ENCODE data around the gene ALDH2.

ALDH2 gene

DNA sequence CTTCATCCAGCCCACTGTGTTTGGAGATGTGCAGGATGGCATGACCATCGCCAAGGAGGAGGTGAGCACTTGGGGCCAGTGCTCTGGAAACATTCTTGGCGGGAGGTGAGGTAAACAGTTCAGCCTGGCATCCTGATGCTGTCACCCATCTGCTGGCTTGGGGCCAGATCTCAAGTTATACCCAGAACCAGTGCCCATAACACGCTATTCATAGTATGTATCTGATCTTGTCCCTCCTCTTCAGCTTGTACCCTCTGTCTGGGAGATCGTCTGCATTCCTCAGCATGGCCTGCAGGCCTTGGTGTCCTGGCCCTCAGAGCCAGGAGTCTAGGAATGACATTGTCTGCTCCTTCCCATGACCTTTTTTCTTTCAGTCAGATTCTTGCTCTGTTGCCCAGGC lies 31.4 kb downstream of the ALDH2 start:
- Histone ChIP-seq H4K8ac (ENCODE audit: low read depth, low read length) (no peak overlapping the region), H3K27me3 (ENCODE audit: insufficient read depth, low read length, poor library complexity) (no peaks in the 10 kb centered on the region), H3K27ac (ENCODE audit: low read depth, low read length) (no peak overlapping the region), H2BK5ac (ENCODE audit: low read length) (no peak overlapping the region), H3K9ac (ENCODE audit: low read length) (no peak overlapping the region), H3K4me1 (ENCODE audit: control insufficient read depth, low read depth, low read length) (no peaks in the 10 kb centered on the region), H2AK5ac (ENCODE audit: low read length) (no peak overlapping the region), H3K79me2 (ENCODE audit: control insufficient read depth, insufficient read depth, low read length) (no peaks in the 10 kb centered on the region), H4K5ac (ENCODE audit: low read length) (no peak overlapping the region), H3K4me2 (ENCODE audit: low read length) (no peak overlapping the region), H2BK15ac (replicated peaks; ENCODE audit: low read depth) (no peak overlapping the region), H3K4ac (ENCODE audit: low read depth, low read length) (no peak overlapping the region), H2BK120ac (ENCODE audit: low read depth, low read length) (no peak overlapping the region), H3K23ac (ENCODE audit: low read length) (no peak overlapping the region), H3K4me3 (ENCODE audit: low read length) (no peak overlapping the region), H3K79me1 (ENCODE audit: low read length) (no peaks in the 10 kb centered on the region), H3K56ac (ENCODE audit: low read length) (no peak overlapping the region), H3K18ac (ENCODE audit: low read length) (no peak overlapping the region), H3K36me3 (ENCODE audit: control insufficient read depth, insufficient read depth, low read length) (peaks cover 8% of the 10 kb centered on the region)
- no CpG with 5 or more reads among the region's 4 CpGs for WGBS (ENCODE audit: extremely low coverage, insufficient coverage, low lambda C conversion rate)
- DNase-seq = no peak

DNA sequence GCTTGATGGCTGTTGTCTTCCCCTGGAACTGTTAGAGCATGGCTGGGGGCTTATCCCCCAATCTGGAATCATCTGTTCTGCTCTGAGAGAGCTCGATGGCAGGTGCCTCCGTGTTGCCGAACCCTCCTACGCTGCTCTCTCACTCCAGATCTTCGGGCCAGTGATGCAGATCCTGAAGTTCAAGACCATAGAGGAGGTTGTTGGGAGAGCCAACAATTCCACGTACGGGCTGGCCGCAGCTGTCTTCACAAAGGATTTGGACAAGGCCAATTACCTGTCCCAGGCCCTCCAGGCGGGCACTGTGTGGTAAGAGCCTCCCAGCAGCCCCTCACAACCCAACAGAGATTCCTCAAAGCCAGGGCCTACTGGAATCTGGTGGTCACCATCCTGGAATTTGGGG lies 33.0 kb downstream of the ALDH2 start:
- WGBS (ENCODE audit: extremely low coverage, insufficient coverage, low lambda C conversion rate) = no CpG with 5 or more reads among the region's 9 CpGs
- no peak overlapping the region for H2BK120ac ChIP-seq (ENCODE audit: low read depth, low read length)
- DNase-seq = no peak

DNA sequence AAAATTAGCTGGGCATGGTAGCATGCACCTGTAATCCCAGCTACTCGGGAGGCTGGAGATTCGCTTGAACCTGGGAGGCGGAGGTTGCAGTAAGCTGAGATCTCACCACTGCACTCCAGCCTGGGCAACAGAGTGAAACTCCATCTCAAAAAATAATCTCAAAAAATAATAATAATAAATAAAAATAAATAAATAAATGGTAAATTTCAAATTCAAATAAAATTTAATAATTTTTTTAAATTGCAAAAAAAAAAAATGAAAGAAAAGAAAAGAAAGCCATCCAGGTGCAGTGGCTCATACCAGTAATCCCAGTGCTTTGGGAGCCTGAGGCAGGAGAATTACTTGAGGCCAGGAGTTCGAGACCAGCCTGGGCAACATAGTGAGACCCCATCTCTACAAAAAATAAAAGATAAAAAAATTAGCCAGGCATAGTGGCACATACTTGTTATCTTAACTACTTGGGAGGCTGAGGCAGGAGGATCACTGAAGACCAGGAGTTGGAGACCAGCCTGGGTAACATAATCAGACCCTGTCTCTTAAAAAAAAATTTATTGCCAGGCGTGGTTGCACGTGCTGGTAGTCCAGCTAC lies 36.4 kb downstream of the ALDH2 start:
- no peak for DNase-seq
- no peak overlapping the region for H3K4ac ChIP-seq (ENCODE audit: low read depth, low read length)
- no peak overlapping the region for H3K23ac ChIP-seq (ENCODE audit: low read length)
- no peak overlapping the region for H3K9ac ChIP-seq (ENCODE audit: low read length)
- no peak overlapping the region for H2AK5ac ChIP-seq (ENCODE audit: low read length)
- no peak overlapping the region for H3K56ac ChIP-seq (ENCODE audit: low read length)
- no peak overlapping the region for H3K27ac ChIP-seq (ENCODE audit: low read depth, low read length)
- H3K36me3 ChIP-seq (ENCODE audit: control insufficient read depth, insufficient read depth, low read length) = peaks cover 6% of the 10 kb centered on the region
- H2BK120ac ChIP-seq (ENCODE audit: low read depth, low read length) = no peak overlapping the region
- H2BK5ac ChIP-seq (ENCODE audit: low read length) = no peak overlapping the region
- H3K79me2 ChIP-seq (ENCODE audit: control insufficient read depth, insufficient read depth, low read length) = no peaks in the 10 kb centered on the region
- H3K4me3 ChIP-seq (ENCODE audit: low read length) = no peak overlapping the region
- WGBS (ENCODE audit: extremely low coverage, insufficient coverage, low lambda C conversion rate) = no CpG with 5 or more reads among the region's 6 CpGs
- no peak overlapping the region for H4K5ac ChIP-seq (ENCODE audit: low read length)
- no peaks in the 10 kb centered on the region for H3K27me3 ChIP-seq (ENCODE audit: insufficient read depth, low read length, poor library complexity)
- no peaks in the 10 kb centered on the region for H3K4me1 ChIP-seq (ENCODE audit: control insufficient read depth, low read depth, low read length)
- no peak overlapping the region for H4K8ac ChIP-seq (ENCODE audit: low read depth, low read length)
- H3K18ac ChIP-seq (ENCODE audit: low read length) = no peak overlapping the region
- no peaks in the 10 kb centered on the region for H3K79me1 ChIP-seq (ENCODE audit: low read length)
- no peak overlapping the region for H2BK15ac ChIP-seq (replicated peaks; ENCODE audit: low read depth)
- no peak overlapping the region for H3K4me2 ChIP-seq (ENCODE audit: low read length)

More for the DNA sequence above, 33.0 kb downstream of the ALDH2 start:
- Histone ChIP-seq H3K4me2 (ENCODE audit: low read length) (no peak overlapping the region), H3K56ac (ENCODE audit: low read length) (no peak overlapping the region), H3K4me3 (ENCODE audit: low read length) (no peak overlapping the region), H3K4ac (ENCODE audit: low read depth, low read length) (no peak overlapping the region), H3K79me1 (ENCODE audit: low read length) (no peaks in the 10 kb centered on the region), H2AK5ac (ENCODE audit: low read length) (no peak overlapping the region), H3K23ac (ENCODE audit: low read length) (no peak overlapping the region), H4K8ac (ENCODE audit: low read depth, low read length) (no peak overlapping the region), H3K4me1 (ENCODE audit: control insufficient read depth, low read depth, low read length) (no peaks in the 10 kb centered on the region), H2BK5ac (ENCODE audit: low read length) (no peak overlapping the region), H4K5ac (ENCODE audit: low read length) (no peak overlapping the region), H3K9ac (ENCODE audit: low read length) (no peak overlapping the region), H3K27me3 (ENCODE audit: insufficient read depth, low read length, poor library complexity) (no peaks in the 10 kb centered on the region), H3K79me2 (ENCODE audit: control insufficient read depth, insufficient read depth, low read length) (no peaks in the 10 kb centered on the region), H3K27ac (ENCODE audit: low read depth, low read length) (no peak overlapping the region), H2BK15ac (replicated peaks; ENCODE audit: low read depth) (no peak overlapping the region), H3K36me3 (ENCODE audit: control insufficient read depth, insufficient read depth, low read length) (peaks cover 8% of the 10 kb centered on the region), H3K18ac (ENCODE audit: low read length) (no peak overlapping the region)

DNA sequence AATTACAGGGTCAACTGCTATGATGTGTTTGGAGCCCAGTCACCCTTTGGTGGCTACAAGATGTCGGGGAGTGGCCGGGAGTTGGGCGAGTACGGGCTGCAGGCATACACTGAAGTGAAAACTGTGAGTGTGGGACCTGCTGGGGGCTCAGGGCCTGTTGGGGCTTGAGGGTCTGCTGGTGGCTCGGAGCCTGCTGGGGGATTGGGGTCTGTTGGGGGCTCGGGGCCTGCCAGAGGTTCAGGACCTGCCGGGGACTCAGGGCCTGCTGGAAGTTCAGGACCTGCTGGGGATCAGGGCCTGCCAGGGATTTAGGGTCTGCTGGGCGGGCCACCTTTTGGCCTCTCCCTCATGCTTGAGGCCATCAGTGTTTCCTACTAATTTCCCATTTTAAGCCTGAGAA lies 37.1 kb downstream of the ALDH2 start:
- Histone ChIP-seq H3K9ac (ENCODE audit: low read length) (no peak overlapping the region), H4K5ac (ENCODE audit: low read length) (no peak overlapping the region), H3K36me3 (ENCODE audit: control insufficient read depth, insufficient read depth, low read length) (peaks cover 4% of the 10 kb centered on the region), H2BK5ac (ENCODE audit: low read length) (no peak overlapping the region), H3K56ac (ENCODE audit: low read length) (no peak overlapping the region), H3K4ac (ENCODE audit: low read depth, low read length) (no peak overlapping the region), H3K23ac (ENCODE audit: low read length) (no peak overlapping the region), H2BK15ac (replicated peaks; ENCODE audit: low read depth) (no peak overlapping the region), H3K18ac (ENCODE audit: low read length) (no peak overlapping the region), H3K79me2 (ENCODE audit: control insufficient read depth, insufficient read depth, low read length) (no peaks in the 10 kb centered on the region), H3K79me1 (ENCODE audit: low read length) (no peaks in the 10 kb centered on the region), H2AK5ac (ENCODE audit: low read length) (no peak overlapping the region), H3K4me1 (ENCODE audit: control insufficient read depth, low read depth, low read length) (no peaks in the 10 kb centered on the region), H4K8ac (ENCODE audit: low read depth, low read length) (no peak overlapping the region), H3K4me3 (ENCODE audit: low read length) (no peak overlapping the region), H3K4me2 (ENCODE audit: low read length) (no peak overlapping the region), H2BK120ac (ENCODE audit: low read depth, low read length) (no peak overlapping the region), H3K27ac (ENCODE audit: low read depth, low read length) (no peak overlapping the region), H3K27me3 (ENCODE audit: insufficient read depth, low read length, poor library complexity) (no peaks in the 10 kb centered on the region)
- no peak for DNase-seq
- no CpG with 5 or more reads among the region's 8 CpGs for WGBS (ENCODE audit: extremely low coverage, insufficient coverage, low lambda C conversion rate)

DNA sequence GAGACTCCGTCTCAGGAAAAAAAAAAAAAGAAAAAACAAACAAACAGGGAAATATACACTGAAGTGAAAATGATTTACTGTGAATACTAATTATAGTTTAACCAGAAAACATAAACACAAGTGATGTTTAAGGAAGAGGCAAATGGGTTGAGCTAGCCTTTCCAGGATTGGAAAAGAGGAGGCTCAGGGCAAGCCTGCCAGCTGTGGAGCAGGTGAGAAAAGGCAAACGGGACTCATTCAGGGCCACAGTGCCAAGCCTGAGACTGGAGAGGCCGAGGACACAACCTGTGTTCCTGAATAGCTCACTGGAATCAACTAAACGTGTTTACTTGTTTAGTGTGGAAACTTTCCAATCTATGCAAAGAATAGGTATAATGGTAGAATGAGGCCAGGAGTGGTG lies 39.6 kb downstream of the ALDH2 start:
- no peak overlapping the region for H3K18ac ChIP-seq (ENCODE audit: low read length)
- H3K23ac ChIP-seq (ENCODE audit: low read length) = no peak overlapping the region
- no peak overlapping the region for H2BK120ac ChIP-seq (ENCODE audit: low read depth, low read length)
- no peak overlapping the region for H4K8ac ChIP-seq (ENCODE audit: low read depth, low read length)
- no peak overlapping the region for H2AK5ac ChIP-seq (ENCODE audit: low read length)
- no peak overlapping the region for H3K4me3 ChIP-seq (ENCODE audit: low read length)
- H4K5ac ChIP-seq (ENCODE audit: low read length) = no peak overlapping the region
- no peak overlapping the region for H3K56ac ChIP-seq (ENCODE audit: low read length)
- WGBS (ENCODE audit: extremely low coverage, insufficient coverage, low lambda C conversion rate) = no CpG with 5 or more reads among the region's 4 CpGs
- no peaks in the 10 kb centered on the region for H3K79me1 ChIP-seq (ENCODE audit: low read length)
- DNase-seq = no peak
- no peaks in the 10 kb centered on the region for H3K27me3 ChIP-seq (ENCODE audit: insufficient read depth, low read length, poor library complexity)
- H3K4me1 ChIP-seq (ENCODE audit: control insufficient read depth, low read depth, low read length) = no peaks in the 10 kb centered on the region
- H3K4ac ChIP-seq (ENCODE audit: low read depth, low read length) = no peak overlapping the region
- H3K27ac ChIP-seq (ENCODE audit: low read depth, low read length) = no peak overlapping the region
- peaks cover 2% of the 10 kb centered on the region for H3K36me3 ChIP-seq (ENCODE audit: control insufficient read depth, insufficient read depth, low read length)
- H2BK5ac ChIP-seq (ENCODE audit: low read length) = no peak overlapping the region
- no peak overlapping the region for H2BK15ac ChIP-seq (replicated peaks; ENCODE audit: low read depth)
- no peaks in the 10 kb centered on the region for H3K79me2 ChIP-seq (ENCODE audit: control insufficient read depth, insufficient read depth, low read length)
- H3K9ac ChIP-seq (ENCODE audit: low read length) = no peak overlapping the region
- no peak overlapping the region for H3K4me2 ChIP-seq (ENCODE audit: low read length)

DNA sequence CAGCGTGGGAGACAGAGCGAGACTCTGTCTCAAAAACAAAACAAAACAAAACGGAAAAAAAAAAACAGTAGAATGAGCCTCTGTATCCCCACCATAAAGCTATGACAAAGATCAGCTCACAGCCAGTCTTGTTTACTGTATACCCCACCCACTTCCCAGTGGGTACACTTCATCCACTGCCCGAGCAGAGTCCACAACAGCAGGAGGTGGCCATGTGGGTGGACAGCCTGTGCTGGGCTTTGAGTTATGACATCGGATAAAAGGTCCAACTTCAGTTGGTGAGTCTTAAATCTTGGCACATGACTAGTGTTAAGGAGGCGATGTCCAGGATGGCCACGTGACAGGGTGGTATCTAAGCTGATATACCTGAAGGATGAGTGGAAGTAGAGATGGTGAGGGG lies 40.5 kb downstream of the ALDH2 start:
- H3K18ac ChIP-seq (ENCODE audit: low read length) = no peak overlapping the region
- no peak overlapping the region for H3K4me3 ChIP-seq (ENCODE audit: low read length)
- H3K4me1 ChIP-seq (ENCODE audit: control insufficient read depth, low read depth, low read length) = no peaks in the 10 kb centered on the region
- H3K23ac ChIP-seq (ENCODE audit: low read length) = no peak overlapping the region
- H3K36me3 ChIP-seq (ENCODE audit: control insufficient read depth, insufficient read depth, low read length) = peaks cover 2% of the 10 kb centered on the region
- no peak overlapping the region for H3K9ac ChIP-seq (ENCODE audit: low read length)
- no peak overlapping the region for H2BK120ac ChIP-seq (ENCODE audit: low read depth, low read length)
- no peak overlapping the region for H3K4ac ChIP-seq (ENCODE audit: low read depth, low read length)
- no peak overlapping the region for H4K5ac ChIP-seq (ENCODE audit: low read length)
- H3K4me2 ChIP-seq (ENCODE audit: low read length) = no peak overlapping the region
- H4K8ac ChIP-seq (ENCODE audit: low read depth, low read length) = no peak overlapping the region
- no peak overlapping the region for H3K27ac ChIP-seq (ENCODE audit: low read depth, low read length)
- H3K27me3 ChIP-seq (ENCODE audit: insufficient read depth, low read length, poor library complexity) = no peaks in the 10 kb centered on the region
- H3K56ac ChIP-seq (ENCODE audit: low read length) = no peak overlapping the region
- no peak overlapping the region for H2BK5ac ChIP-seq (ENCODE audit: low read length)
- no peaks in the 10 kb centered on the region for H3K79me2 ChIP-seq (ENCODE audit: control insufficient read depth, insufficient read depth, low read length)
- no peak for DNase-seq
- no peak overlapping the region for H2AK5ac ChIP-seq (ENCODE audit: low read length)
- H2BK15ac ChIP-seq (replicated peaks; ENCODE audit: low read depth) = no peak overlapping the region
- WGBS (ENCODE audit: extremely low coverage, insufficient coverage, low lambda C conversion rate) = no CpG with 5 or more reads among the region's 7 CpGs
- H3K79me1 ChIP-seq (ENCODE audit: low read length) = no peaks in the 10 kb centered on the region

Measured in mesendoderm (in vitro differentiated cells).